GM19238 (cell line): Measurements from ENCODE around the gene GNA15.
"Not testable (repeated sequence)": the region's sequence is repeated elsewhere in the genome, so short reads cannot be mapped to it uniquely, and the experiment has no call there.

Experiments
- DNase-seq: peaks from one replicate; pipeline ENCODE4 v3.0.0; 2011; ENCODE audit warnings: low spot score; ENCODE audit not compliant: insufficient read length

Gene GNA15

GRCh38 chr19:3149526-3150505, 14.0 kb downstream of the GNA15 start:
- DNase-seq, result no peak

DNA sequence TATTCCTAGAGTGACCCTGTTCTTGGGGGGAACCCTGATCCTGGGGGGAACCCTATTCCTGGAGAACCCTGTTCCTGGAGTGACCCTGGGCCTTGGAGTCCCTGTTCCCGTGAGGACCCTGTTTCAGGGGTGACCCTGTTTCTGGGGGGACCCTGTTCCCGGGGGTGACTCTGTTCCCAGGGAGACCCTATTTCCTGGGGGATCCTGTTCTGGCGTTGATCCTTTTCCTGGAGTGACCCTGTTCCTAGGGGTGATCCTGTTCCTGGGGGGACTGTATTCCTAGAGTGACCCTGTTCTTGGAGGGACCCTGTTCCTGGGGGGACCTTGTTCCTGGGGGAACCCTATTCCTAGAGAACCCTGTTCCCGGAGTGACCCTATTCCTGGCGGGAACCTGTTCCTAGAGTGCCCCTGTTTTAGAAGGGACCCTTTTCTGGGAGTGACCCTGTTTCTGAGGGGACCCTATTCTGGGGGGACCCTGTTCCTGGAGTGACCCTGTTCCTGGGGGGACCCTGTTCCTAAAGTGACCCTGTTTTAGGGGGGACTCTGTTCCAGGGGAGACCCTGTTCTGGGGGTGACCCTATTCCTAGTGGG, 15.0 kb downstream of the GNA15 start:
- DNase-seq, result no peak

GRCh38 chr19:3151563-3152418, 16.0 kb downstream of the GNA15 start:
- DNase-seq, result no peak

DNA sequence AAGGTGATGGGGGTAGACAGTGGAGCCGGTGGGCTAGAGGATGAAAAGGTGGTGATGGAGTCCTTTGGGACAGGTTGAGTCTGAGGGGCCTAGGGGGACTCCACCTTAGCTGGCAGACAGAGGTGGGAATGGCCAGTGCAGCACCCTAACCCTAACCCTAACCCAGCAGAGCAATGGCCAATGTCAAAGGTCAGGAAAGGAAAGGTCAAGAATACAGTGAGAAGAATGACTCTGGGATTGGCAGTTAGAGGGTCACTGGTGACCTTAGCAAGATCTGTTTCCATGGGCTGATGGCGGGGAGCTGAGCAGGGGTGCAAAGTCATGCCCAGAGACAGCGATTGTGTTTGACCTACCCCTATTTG, 16.6 kb downstream of the GNA15 start:
- no peak for DNase-seq

DNA sequence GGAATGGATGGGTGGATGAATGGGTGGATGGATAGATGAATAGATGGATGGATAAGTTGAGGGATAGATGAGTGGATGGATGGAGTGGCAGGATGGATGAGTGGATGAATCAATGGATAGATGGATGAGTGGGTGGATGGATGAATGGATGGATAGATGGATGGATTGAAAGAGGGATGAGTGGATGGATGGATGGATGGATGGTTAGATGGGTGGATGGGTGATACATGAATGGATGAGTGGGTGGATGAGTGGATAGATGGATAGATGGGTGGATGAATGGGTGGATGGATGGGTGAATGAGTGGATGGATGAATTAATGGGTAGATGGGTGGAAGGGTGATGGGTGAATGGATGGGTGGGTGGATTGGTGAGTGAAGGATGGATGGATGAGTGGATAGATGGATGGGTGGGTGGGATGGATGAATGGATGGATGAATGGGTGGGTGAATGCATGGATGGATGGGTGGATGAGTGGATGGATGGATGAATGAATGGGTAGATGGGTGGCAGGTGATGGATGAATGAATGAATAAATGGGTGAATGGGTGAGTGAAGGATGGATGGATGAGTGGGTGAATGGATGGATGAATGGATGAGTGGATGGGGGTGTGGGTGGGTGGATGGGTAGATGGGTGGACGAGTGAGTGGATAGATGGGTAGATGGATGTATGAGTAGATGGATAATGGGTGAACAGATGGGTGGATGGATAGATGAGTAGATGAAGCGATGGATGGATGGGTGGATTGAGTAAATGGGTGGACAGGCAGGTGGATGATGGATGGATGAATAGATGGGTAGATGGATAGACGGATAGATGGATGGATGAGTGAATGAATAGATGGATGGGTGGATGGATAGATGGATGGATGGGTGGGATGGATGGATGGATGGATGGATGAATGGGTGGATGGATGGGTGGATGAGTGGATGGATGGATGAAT, 17.7 kb downstream of the GNA15 start:
- DNase-seq, result no peak

DNA sequence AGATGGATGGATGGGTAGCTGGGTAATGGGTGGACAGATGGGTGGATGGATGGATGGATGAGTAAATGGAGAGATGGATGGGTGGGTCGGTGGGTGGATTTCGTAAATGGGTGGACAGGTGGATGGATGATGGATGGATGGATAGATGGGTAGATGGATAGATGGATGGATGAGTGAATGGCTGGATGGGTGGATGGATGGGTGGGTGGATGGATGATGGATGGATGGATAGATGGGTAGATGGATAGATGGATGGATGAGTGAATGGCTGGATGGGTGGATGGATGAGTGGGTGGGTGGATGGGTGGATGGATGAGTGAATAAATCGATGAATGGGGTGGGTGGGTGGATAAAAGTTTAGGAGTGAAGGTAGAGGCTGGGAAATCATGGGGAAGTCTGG, 18.6 kb downstream of the GNA15 start:
- not testable (repeated sequence) for DNase-seq

- peak; percentile 87 for DNase-seq
These were observed 19.3 kb downstream of the GNA15 start for GRCh38 chr19:3154957-3155736.

DNA sequence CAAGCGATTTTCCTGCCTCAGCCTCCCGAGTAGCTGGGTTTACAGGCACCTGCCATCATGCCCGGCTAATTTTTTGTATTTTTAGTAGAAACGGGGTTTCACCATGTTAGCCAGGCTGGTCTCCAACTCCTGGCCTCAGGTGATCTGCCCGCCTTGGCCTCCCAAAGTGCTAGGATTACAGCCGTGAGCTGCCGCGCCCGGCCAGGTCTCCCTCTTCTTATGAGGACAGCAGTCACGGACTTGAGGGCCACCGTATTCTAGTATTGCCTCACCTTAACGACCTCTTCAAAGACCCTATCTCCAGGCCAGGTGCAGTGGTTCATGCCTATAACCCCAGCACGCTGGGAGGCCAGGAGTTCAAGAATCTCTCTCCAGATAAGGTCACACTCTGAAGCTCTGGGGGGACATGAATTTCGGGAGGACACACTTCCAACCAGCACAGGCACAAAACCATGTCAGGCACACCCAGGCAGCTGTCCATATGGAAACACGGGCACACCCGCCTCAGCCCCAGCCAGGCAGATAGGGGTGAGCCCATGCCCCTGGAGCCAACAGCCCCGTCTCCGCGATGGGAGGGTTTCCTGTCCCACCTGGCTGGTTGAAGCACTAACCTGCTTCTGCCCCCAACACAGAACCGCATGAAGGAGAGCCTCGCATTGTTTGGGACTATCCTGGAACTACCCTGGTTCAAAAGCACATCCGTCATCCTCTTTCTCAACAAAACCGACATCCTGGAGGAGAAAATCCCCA, 21.4 kb downstream of the GNA15 start:
- no peak for DNase-seq

DNA sequence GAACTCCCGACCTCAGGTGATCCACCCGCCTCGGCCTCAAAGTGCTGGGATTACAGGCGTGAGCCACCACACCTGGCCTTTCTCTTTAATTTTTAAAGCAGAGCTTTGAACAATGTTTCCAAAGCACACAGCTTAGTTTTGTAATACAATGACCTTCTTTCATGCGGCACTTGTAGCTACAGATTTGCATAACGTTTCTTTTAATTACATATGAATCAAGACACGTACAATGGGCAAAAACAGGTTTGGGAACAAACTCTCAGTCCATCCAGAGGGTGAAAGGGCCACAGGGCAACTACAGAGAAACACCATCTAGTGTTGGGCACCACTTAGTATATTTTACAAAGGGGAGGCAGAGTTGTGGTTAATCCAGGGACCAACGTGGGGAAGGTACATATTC, 23.7 kb downstream of the GNA15 start:
- no peak for DNase-seq

- DNase-seq, result no peak
These were observed 24.4 kb downstream of the GNA15 start for GRCh38 chr19:3160219-3160618.

GRCh38 chr19:3161453-3161852, 25.6 kb downstream of the GNA15 start:
- DNase-seq, result no peak

DNA sequence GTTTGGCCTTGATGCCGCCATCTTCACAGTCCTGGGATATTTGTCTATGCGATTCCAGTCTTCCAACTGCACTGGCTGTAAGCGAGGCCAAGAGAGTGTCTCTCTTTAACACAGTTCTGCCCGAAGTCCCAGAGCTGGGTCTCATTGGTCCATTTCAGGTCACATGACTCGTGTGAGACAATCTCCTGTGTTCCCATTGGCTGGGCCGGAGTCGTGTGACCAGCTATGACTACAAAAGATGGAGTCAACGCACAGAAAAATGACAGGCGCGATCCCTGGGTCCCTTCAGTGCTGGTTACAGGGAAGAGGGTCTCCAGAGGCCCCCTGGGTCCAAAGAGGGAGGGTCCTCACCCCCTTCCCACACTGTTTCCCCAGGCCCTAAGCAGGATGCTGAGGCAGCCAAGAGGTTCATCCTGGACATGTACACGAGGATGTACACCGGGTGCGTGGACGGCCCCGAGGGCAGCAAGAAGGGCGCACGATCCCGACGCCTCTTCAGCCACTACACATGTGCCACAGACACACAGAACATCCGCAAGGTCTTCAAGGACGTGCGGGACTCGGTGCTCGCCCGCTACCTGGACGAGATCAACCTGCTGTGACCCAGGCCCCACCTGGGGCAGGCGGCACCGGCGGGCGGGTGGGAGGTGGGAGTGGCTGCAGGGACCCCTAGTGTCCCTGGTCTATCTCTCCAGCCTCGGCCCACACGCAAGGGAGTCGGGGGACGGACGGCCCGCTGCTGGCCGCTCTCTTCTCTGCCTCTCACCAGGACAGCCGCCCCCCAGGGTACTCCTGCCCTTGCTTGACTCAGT, 26.8 kb downstream of the GNA15 start:
- DNase-seq, result no peak

GRCh38 chr19:3163230-3163886, 27.5 kb downstream of the GNA15 start:
- DNase-seq, result peak; percentile 87

GRCh38 chr19:3163943-3164342, 28.1 kb downstream of the GNA15 start:
- no peak for DNase-seq

- no peak for DNase-seq
These were observed 31.9 kb downstream of the GNA15 start for GRCh38 chr19:3167533-3168272.

- DNase-seq, result no peak
These were observed 36.2 kb downstream of the GNA15 start for GRCh38 chr19:3171894-3172672.

DNA sequence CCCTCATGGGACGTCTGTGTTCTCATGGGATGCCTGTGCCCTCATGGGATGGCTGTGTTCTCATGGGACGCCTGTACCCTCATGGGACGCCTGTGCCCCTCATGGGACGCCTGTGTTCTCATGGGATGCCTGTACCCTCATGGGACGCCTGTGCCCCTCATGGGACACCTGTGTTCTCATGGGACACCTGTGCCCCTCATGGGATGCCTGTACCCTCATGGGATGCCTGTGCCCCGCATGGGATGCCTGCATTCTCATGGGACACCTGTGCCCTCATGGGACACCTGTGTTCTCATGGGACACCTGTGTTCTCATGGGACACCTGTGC, 36.8 kb downstream of the GNA15 start:
- DNase-seq, result not testable (repeated sequence)
